ENCODE measurements around the gene TEK. TPM values are rescaled to one million over a fixed set of nuclear protein-coding genes. Genes with fewer than 3 reads are reported as not detected.

Gene TEK
- total and polyA plus RNA-seq, 10 of the 15 experiments (the other 5 are each of a cell fraction or from before 2014, with no cell fraction given) = not detected

- TF ChIP-seq, protein P1, sequence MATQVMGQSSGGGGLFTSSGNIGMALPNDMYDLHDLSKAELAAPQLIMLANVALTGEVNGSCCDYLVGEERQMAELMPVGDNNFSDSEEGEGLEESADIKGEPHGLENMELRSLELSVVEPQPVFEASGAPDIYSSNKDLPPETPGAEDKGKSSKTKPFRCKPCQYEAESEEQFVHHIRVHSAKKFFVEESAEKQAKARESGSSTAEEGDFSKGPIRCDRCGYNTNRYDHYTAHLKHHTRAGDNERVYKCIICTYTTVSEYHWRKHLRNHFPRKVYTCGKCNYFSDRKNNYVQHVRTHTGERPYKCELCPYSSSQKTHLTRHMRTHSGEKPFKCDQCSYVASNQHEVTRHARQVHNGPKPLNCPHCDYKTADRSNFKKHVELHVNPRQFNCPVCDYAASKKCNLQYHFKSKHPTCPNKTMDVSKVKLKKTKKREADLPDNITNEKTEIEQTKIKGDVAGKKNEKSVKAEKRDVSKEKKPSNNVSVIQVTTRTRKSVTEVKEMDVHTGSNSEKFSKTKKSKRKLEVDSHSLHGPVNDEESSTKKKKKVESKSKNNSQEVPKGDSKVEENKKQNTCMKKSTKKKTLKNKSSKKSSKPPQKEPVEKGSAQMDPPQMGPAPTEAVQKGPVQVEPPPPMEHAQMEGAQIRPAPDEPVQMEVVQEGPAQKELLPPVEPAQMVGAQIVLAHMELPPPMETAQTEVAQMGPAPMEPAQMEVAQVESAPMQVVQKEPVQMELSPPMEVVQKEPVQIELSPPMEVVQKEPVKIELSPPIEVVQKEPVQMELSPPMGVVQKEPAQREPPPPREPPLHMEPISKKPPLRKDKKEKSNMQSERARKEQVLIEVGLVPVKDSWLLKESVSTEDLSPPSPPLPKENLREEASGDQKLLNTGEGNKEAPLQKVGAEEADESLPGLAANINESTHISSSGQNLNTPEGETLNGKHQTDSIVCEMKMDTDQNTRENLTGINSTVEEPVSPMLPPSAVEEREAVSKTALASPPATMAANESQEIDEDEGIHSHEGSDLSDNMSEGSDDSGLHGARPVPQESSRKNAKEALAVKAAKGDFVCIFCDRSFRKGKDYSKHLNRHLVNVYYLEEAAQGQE (IDR thresholded peaks at IDR 0.05; ENCODE audit: low read depth, low read length) = no peak
- TF ChIP-seq NFXL1 (IDR thresholded peaks at IDR 0.05; ENCODE audit: borderline replicate concordance) (no peak), SKIL (IDR thresholded peaks at IDR 0.05; ENCODE audit: low read depth, poor library complexity, severe bottlenecking) (no peak), RUNX3 (IDR thresholded peaks at IDR 0.05; ENCODE audit: low read length) (no peak)
These were observed 16.9 kb downstream of the TEK start (continued) for GRCh38 chr9:27125936-27126335.

DNA sequence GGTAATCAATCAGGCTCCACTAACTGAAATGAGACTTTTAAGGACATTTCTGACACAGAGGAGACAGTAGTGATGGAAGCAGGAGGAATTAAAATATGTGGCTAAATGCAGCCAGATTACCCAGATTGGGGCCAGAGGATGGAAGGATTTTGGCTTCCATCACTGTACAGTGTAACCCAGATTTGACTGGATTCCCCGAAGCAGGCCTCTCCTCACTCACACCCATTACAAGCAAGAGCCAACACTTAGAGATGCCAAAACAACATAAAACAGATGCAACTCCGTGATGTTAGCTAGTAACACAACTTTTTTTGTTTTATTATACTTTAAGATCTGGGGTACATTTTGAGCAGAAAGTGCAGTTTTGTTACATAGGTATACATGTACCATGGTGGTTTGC lies 17.6 kb downstream of the TEK start:
- FAIRE-seq (no peak), ATAC-seq (no peak), DNase-seq (ENCODE audit: low read depth, low spot score) (no peak)
- intact Hi-C loops (cut with micrococcal nuclease; ENCODE audit: unreplicated experiment) (no loop called here), in situ Hi-C loops (cut with MboI) (no loop called here)
- H3K9ac ChIP-seq (ENCODE audit: control insufficient read depth, insufficient read depth, low read length) = no peak overlapping the region
- H2AFZ ChIP-seq (ENCODE audit: control insufficient read depth, low read depth, low read length) = no peak overlapping the region
- WGBS (ENCODE audit: insufficient coverage, insufficient replicate concordance, low lambda C conversion rate, missing lambda C conversion rate) = 21% methylated on average over 2 of the region's 2 CpGs
- no TSS peak for BruUV-seq (replicated peaks)
- CTCF ChIA-PET = no interaction called here
- H3K36me3 ChIP-seq (ENCODE audit: control insufficient read depth in 2 of 2, insufficient read depth in 2 of 2, low read length in 1 of 2) = no peaks in the 10 kb centered on the region
- H3K27ac ChIP-seq (ENCODE audit: control insufficient read depth, insufficient read depth) = no peak overlapping the region
- SMC1A ChIA-PET (ENCODE audit: uncharacterized antibody, unreplicated experiment) = no interaction called here
- RAD21 ChIA-PET (ENCODE audit: unreplicated experiment) = no interaction called here
- H3K4me3 ChIP-seq = no peak overlapping the region
- no peak overlapping the region for H3K4me2 ChIP-seq (ENCODE audit: control insufficient read depth, insufficient read depth)
- no peaks in the 10 kb centered on the region for H4K20me1 ChIP-seq (ENCODE audit: control insufficient read depth, insufficient read depth)
- POLR2A ChIA-PET = no interaction called here
- H3K4me1 ChIP-seq (ENCODE audit: control insufficient read depth, insufficient read depth, low read length) = no peaks in the 10 kb centered on the region
- H3K9me3 ChIP-seq (replicated peaks; ENCODE audit: control insufficient read depth, insufficient read depth, low read length) = no peaks in the 10 kb centered on the region
- 0 out of 4 replicates have a peak, but pooled peaks cover 0 to 1% of the 10 kb centered on the region in 2 experiments for H3K27me3 ChIP-seq (replicated peaks in 1 of 2; ENCODE audit: control insufficient read depth in 2 of 2, insufficient read depth in 2 of 2, low read length in 1 of 2)
- no peaks in the 10 kb centered on the region for H3K79me2 ChIP-seq (ENCODE audit: control insufficient read depth, insufficient read depth, low read length)
- TF ChIP-seq, protein P2, sequence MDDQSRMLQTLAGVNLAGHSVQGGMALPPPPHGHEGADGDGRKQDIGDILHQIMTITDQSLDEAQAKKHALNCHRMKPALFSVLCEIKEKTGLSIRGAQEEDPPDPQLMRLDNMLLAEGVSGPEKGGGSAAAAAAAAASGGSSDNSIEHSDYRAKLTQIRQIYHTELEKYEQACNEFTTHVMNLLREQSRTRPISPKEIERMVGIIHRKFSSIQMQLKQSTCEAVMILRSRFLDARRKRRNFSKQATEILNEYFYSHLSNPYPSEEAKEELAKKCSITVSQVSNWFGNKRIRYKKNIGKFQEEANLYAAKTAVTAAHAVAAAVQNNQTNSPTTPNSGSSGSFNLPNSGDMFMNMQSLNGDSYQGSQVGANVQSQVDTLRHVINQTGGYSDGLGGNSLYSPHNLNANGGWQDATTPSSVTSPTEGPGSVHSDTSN (IDR thresholded peaks at IDR 0.05; ENCODE audit: insufficient replicate concordance, low read depth, low read length) = no peak
- TF ChIP-seq SPI1 (IDR thresholded peaks at IDR 0.05; ENCODE audit: borderline replicate concordance, insufficient read depth, low read depth, low read length) (no peak), CEBPB (IDR thresholded peaks at IDR 0.05; ENCODE audit: borderline replicate concordance in 1 of 2, low read depth in 2 of 2, low read length in 2 of 2) (no peak), MTA2 (IDR thresholded peaks at IDR 0.05; ENCODE audit: low read depth) (no peak), BMI1 (IDR thresholded peaks at IDR 0.05; ENCODE audit: borderline replicate concordance) (no peak), BCL3 (IDR thresholded peaks at IDR 0.05; ENCODE audit: borderline replicate concordance, insufficient read depth, low read depth, low read length, poor library complexity, severe bottlenecking) (no peak), JUNB (IDR thresholded peaks at IDR 0.05) (no peak), PAX5 (IDR thresholded peaks at IDR 0.05; ENCODE audit: borderline replicate concordance, low read depth, low read length) (no peak)
- TF ChIP-seq, protein P3, sequence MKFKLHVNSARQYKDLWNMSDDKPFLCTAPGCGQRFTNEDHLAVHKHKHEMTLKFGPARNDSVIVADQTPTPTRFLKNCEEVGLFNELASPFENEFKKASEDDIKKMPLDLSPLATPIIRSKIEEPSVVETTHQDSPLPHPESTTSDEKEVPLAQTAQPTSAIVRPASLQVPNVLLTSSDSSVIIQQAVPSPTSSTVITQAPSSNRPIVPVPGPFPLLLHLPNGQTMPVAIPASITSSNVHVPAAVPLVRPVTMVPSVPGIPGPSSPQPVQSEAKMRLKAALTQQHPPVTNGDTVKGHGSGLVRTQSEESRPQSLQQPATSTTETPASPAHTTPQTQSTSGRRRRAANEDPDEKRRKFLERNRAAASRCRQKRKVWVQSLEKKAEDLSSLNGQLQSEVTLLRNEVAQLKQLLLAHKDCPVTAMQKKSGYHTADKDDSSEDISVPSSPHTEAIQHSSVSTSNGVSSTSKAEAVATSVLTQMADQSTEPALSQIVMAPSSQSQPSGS (IDR thresholded peaks at IDR 0.05; ENCODE audit: low read length) = no peak

Data from GM12878 (cell line).